ENCODE data around the gene SLCO3A1.
A peak's percentile ranks its signal among the peaks of the same experiment; 100 is the strongest.

SLCO3A1 gene

DNA sequence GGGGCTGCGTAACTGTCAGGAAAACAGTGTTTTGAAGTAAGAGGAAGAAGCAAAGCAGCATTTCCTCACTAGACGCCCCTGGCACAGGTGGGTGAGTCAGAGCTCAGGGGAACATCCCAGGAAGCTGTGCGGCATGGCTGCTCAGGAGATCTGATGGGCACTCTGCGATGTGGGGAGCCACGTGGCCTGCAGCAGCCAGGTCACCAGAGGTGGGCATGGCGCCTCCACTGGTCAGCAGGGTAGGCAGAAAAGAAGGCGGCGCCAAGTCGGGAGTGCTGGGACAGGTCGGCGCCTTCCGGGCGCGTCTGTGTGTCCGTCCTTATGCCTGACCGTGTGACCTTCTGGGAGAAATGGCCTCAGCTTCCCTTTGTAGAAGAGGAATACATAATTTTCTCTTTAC lies 290.3 kb downstream of the SLCO3A1 start:
- DNase-seq = no peak

DNA sequence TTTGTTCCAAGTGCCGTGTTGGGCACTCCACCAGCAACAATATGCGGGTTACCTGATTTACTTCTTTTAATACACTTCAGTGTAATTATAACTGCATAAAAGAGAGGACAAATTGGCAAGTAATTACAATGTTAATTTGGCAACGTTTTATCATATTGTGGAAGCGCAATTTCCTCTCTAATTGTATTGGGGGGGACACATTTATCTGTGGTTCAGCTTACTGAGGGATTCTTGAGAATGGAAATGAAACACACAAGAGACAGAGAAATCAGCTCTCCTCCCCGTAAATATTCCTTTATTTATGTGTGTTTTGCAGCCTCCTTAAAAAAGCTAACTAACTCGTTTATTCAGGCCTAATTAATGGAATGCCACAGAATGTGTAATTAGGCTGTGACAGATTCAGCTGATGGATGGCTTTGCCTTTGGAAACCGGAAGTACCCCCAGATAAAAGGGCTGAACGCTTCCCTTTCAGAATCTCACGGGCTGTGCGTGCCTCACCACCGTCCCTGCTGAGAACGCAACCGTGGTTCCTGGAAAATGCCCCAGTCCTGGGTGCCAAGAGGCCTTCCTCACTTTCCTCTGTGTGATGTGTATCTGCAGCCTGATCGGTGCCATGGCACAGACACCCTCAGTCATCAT lies 293.1 kb downstream of the SLCO3A1 start:
- DNase-seq = no peak

DNA sequence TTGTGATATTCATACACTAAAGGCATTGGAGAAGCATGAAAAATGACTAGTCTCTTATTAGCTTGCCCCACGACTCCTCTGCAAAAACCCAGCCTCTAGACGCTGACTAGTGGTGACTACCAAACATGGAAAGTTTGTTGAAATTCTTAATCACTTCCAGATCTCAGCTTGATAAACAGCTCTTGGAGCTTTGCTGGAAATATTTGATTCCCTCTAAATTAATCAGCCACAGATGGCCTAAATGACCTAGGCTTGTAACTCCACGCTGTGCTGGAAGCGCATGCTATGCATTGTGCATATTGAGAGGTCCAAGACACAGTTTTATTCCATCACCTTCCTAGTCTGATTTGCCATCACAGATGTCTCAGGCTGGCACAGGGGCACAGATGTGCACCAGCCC lies 295.5 kb downstream of the SLCO3A1 start:
- no peak for DNase-seq

DNA sequence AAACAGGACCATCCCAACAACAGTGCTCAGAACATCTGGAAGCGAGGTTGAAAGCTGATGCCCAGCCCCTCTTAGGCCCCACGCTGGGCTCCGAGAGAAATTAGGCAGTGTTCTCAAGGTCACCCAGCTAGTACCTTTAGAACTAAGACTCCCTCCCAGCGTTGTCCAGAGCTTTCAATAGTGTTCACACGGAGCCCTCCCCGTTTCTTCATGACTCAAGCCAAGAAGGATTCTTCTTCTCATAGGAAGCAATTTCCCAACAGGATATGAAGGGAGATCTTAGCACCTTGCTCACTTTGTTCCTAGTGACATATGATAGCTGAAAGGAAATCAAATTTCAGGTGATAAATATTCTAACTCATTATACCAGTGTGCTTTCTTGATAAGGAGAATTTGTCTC lies 296.0 kb downstream of the SLCO3A1 start:
- DNase-seq = no peak

DNA sequence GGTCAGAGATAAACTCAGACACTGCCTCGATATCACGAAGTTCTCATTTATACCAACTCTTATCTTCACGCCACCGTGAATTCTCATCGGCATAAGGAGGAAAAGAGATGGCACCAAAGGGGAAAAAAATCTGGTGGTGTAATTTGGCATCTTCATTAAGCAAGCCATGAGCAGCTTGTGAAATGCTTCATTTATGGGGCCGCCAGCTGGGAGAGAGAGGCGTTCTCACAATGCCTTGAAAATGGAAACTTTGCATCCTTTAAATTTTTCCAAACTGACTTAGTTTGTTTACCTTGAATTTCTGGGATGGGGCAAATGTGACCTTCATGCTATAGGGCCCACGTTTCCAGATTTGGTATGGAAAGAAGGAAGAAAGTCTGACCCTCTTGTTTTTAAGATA lies 297.7 kb downstream of the SLCO3A1 start:
- DNase-seq = no peak

DNA sequence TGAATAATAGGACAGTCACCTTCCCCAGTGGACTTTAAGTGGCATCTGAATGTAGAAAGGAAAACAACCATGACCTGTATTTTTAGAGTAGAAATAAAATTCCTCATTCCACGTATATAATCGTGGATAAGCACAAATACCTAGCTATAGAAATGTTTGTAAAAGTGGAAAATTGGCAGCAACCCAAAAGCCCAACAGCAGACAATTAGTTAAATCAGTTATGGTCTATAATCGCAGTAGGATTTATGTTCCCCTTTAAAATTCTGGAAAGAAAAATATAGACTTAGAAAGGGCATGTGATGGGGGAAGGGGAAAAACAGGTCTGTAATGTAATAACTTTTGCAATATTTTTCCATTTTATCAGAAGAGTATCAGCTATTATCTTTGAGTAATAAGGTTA lies 298.2 kb downstream of the SLCO3A1 start:
- no peak for DNase-seq

DNA sequence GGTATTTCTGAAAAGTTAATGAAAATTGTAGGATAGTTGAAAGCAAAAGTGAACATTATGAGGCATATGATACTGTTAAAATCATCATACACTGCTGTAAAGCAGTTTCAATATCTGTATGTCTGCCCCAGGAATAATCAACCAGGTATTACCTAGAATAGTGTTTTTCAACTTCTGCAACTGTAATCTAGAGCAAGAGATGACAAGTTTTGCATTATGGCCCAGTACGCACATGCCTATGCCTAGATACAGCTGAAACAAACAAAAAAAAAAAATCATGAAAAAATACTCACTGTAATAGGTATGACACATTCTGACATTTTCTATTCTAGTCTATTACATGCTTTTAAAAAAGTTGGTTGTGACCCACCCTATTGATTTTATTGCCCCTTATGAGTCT lies 299.5 kb downstream of the SLCO3A1 start:
- no peak for DNase-seq

DNA sequence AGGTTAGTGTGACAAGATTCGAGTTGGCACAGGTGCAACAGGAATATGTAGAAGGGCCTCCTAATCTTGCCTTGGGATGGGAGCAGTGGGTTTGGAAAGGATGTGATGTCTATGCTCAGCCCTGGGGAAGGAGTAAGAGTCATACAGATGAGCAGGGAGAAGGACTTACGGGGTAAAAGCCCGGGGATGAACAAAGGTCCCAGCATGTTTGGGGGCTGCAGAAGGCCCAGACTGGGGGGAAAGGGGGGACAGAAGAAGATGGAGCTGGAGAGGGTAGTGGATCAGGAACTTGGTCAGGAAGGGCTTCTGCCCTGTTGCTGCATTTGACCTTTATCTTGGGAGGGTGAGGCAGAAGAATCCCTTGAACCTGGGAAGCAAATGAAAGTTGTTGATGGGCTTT lies 300.1 kb downstream of the SLCO3A1 start:
- DNase-seq = no peak

DNA sequence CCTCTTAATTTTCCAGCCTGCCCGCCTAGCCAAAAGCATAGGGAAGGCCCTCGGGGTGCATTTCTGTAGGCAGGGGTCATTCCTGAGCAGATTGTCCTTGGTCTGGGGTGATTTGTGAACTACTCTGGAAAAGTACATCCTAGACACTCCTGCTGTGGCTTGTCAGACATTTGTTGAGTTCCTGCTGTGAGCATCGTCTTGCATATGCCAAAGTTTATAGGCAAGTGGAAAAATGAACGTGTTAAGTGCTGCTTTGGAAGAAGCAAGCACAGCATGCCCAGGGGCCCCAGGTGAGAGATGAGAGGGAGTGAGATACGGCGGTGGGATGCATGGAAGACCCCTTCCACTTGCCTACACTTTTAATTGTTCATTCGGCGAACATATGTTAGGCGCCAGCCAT lies 302.4 kb downstream of the SLCO3A1 start:
- DNase-seq = no peak

DNA sequence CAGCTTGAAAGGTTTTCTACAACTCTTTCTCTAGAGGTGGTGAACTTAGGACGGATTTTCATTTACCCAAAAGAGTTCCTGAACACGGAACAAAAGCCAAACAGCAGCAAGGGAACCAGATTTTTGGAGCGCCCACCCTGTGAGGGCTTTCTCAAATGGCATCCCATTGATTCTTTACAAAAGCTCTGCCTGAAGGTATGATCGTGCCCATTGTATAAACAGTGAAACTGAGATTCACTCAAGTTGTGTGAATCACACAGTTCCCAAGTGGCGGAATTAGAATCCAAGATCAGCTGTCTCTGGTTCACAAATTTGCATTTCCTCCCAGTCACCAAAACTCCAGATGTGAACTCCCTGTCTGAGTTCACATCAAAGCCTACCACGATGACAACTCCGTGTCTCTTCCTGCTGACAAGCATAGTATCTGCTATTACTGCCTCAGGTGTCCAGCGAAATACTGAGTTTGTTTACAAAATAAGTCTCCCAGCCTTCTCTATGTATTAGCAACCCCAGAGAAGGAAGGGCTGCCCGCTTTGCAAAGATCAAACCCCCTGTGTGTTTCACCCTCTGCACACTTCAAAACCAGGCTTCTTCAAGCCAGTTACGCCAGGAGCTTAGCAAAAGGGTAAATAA lies 304.3 kb downstream of the SLCO3A1 start:
- DNase-seq = no peak

DNA sequence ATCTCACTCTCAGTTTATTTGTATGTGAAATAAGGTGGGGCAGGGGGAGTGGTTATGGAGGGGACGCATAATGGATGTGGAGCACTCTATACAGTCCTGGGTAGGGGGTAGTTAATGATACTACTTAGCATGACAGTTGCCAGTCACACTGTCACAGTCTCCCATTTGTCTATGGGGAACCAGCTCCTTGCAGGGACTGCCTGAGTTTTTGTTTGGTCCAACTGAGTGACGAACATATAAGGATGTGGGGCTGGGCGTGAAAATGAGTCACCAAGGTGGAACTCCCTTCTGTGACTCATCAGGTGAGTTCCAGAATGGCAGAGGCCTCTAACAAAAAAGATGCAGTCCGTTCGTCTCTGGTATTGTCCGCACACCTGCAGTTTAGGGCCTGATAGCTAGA lies 304.9 kb downstream of the SLCO3A1 start:
- DNase-seq = peak; percentile 55

DNA sequence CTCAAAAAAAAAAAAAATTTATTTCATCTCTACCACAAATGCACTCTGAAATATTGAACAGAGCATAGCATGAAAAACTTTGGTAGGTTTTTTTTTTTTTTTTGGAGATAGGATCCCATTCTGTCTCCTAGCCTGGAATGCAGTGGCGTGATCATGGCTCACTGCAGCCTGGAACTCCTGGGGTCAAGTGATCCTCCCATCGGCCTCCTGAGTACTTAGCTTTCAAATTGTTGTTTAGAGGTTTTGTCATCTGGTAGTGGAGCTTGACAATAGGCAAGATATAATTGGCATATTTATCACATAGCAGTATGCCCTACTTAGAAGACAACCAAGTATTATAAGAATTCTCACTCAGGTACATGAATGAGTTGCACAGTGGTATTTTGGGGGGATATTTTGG lies 306.0 kb downstream of the SLCO3A1 start:
- DNase-seq = no peak

DNA sequence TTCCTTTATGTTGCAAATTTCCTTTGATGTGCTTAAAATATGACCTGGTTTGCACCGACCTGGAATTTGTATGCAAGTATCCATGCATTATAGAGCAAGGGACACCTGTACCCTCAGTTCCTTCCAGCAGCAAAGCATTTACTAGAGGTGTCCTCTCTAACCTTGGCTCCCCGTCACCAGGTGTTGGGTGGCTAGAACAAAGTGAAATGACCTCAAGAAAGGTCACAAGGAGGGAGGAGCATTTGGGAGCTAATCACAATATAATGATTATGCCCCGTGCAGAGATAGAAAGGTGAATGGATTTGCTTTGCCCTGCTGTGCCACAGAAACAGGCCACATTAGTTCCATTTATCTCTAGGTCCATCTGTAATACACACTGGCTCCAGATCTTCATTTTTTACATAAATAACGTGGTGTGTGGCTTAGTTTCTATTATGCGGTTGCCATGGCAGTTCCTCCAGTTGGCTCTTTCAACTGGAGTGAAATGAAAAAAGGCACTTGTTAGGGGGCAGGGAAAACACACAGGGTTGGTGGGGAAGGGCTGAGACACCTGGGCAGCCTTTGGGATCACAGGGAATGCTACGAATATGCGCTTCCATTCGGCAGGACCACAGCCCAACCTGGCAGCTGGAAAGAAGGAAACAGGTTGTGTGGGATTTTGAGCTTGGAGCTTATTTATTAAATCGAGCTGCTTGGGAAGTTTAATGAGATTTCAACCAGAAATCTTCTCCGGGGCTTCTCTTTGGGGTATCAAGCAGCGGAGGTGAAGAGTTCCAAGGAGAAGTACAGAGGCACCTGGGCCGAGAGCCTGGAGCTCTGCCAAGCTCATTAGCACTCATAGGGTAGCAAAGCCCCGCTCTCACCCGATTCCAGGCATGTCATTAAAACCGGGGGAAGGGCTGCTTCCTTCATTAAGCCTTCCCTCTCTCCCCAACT lies 306.7 kb downstream of the SLCO3A1 start:
- DNase-seq = no peak

DNA sequence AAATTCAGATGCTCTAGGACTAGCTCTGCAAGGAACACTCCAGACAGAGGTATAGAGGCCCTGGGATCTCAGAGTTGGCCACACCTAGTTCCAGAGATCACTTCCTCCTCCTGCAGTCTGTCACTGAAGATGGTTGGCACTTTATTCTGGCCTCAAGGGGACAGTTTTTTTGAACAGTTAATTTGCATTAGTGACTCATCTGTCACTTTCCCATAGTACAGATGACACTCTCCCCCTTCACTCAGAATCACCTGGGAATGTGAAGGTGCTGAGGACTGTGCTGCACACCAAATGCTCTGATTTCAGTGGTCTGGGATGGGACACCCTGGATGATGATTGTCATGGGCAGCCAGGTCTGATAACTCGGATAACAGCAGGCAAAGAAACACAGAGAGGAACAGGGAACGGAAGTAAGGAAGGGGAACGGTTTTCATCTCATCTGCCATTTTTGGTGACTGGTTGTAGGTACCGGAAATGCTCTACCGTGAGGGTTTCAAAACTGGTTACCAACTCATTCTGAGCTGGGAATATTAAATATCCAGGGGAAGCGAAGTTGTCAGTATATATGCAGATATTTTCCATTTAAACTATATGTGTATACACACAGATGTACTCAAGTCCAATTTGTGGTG lies 307.6 kb downstream of the SLCO3A1 start:
- DNase-seq = no peak

DNA sequence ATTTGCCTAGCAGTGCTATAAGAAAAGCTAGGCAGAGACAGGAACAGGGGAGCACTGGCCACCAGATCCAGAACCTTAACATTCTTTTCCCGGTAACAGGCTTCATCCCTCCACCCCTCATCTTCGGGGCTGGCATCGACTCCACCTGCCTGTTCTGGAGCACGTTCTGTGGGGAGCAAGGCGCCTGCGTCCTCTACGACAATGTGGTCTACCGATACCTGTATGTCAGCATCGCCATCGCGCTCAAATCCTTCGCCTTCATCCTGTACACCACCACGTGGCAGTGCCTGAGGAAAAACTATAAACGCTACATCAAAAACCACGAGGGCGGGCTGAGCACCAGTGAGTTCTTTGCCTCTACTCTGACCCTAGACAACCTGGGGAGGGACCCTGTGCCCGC lies 309.1 kb downstream of the SLCO3A1 start:
- no peak for DNase-seq

DNA sequence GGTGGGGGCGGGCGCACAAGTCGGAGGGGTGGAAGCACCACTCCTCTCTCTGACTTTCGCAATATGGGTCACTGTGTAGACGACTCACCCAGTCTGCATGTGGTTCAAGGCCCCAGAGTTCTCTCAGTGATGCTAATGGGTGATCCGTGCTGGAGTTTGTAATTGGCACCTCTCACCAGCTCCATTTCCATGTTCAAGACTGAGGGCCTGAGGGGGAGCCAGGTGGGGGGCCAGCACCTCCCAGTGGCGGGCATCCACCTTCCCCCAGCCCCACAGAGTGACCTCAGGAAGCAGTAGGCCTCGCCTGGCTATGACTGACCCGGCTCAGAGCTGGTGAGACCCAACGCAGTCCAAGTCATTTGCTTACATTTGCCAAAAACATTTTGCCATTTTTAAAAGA lies 310.1 kb downstream of the SLCO3A1 start:
- DNase-seq = no peak

DNA sequence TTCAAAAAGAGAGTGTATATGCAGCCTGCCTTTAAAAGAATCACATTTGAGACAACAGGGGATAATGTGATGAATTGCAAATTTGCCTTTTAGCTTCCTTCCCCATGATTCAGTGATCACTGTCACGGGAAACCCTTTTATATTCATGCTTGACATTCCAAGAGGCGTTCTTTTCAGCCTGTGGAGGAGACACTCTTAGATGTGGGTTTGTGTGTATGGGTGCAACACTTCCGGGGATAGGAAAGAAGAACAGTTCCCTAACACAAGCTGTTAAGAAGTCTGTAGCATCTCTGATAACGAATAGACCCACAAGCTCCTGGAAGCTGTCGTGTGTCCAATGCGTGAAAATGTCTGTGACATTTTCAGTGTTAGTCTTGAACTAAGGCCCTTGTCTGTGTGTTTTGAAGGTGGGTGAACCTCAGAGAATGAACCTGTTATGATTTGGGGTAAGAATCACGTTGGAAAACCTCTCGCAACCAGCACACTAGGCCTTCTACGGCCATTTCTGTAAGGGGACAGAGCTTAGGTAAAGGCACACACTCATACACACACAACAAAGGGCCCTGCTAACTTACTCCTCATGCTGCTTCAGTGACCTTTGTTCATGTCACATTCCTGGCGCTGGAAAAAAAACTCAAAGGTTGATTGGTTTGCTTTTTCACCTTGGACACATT lies 311.0 kb downstream of the SLCO3A1 start:
- DNase-seq = no peak

DNA sequence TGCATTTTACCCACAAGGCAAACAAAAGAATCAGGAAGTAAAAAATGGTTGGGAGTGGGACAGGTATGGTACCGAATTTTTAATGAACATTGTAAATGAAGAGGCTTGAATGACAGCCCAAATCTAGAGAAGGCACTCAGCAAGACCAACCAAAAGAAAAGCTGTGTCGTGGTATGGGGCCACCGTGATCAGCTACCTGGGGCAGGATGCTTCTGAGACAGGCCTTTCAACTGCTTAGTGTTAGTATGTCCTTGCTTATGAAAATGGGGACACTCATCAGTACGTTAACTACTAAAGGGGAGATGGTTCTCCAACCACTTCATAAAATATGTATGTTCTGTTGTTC lies 311.5 kb downstream of the SLCO3A1 start:
- DNase-seq = no peak

DNA sequence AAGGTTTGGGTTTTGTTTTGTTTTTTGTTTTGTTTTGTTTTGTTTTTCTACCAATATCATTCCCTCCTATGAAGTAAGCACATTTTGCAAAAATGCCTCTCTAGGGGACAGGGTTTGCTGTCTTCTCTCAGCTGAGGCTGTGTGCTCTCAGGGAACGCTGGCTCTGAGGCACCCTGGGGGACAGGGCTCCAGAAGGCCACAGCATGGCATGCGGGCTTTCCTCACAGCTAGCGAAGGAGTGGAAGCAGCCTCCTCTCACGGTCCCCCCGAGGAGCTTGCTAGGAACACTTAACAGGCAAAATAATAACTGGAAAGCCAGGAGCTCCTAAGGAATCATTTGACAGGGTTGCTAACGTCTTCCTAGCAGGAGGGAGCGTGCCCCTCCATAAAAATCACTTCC lies 312.5 kb downstream of the SLCO3A1 start:
- DNase-seq = no peak

DNA sequence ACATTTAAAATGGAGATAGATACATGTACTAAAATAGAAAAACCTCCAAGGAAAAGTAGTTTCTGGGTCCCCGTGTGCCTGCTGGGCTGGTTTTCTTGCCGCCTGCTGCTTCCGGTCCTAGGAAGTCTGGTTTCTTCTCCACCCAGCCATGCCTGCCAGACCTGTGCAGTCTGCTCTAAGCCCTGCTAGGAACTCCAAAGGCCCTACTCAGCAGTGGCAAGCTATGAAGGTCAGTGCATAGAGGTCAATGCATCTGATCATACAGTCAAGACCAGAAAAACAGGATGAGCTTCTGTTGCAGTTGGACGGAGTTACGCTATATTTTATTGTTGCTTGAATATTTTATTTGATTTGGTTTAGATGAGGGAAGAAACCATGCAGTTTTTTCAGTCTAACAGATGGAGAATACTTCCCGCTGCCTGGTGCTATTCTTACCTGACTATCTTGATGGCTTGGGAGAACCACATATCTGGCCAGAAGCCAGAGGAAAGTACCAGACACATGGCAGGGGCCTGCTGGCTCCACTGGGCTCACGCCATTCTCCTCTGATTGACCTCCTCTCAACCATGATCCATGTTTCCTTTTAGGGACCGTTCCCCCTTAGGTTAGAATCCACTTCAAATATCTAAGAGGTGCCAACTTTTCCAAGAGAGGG lies 313.4 kb downstream of the SLCO3A1 start:
- no peak for DNase-seq

DNA sequence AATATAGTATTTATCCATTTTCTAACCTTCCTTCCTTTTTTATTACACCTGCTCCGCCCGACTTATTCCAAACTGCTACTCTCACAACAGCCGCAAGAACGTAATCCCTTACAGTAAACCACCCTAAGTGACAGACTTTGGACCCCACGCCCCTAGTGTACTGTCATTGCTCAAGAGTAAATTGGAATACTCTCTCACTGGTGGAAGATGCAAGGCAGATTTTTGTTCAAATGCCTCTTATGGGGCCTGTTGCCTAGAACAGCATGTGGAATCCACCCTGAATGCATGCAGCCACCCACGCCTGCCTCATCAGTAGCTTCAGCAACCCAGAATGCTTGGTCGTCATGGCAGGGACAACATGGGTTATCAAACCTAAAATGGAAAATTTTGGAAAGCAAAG lies 313.9 kb downstream of the SLCO3A1 start:
- no peak for DNase-seq

DNA sequence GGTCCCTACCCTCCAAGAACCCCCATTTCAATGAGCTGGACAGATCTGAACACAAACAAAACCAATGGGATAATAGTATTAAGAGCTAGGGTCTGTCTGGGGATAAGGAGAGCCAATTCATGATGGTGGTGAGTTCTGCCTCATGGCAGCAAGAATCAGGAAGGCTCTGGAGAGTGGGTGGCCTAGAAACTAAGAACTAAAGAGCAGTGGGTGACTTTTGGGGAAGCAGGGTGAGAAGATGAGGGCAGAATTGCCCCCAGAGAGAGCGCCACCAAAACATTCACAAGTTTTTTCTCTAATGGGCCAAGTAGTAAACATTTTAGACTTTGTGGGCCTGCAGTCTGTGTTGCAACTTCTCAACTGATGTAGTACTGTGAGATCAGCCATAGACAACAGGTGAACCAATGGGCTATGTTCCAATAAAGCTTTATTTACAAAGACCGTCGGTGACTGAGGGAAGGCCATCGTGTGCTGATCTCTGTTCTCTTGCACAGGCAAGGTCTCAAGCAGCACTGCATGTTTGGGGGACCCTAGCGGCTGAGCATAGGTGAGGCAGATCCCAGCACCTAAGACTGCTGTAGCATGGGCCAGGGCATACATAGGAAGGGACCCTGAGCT lies 314.7 kb downstream of the SLCO3A1 start:
- DNase-seq = no peak
